Neural cell (in vitro differentiated cells): ENCODE data around the gene CDKN2AIP. TPM values are rescaled to one million over a fixed set of nuclear protein-coding genes. Genes with fewer than 3 reads are reported as not detected.

Source experiments
- H2AFZ ChIP-seq: fragments of 200-600, 300-800 bp; sonication (generic), shearing (Covaris generic); 2 replicates; pipeline ENCODE4 v1.6.0; 2014; ENCODE audit warnings: low read depth, mild to moderate bottlenecking, antibody characterized with exemption, low read length, moderate library complexity
- H3F3A ChIP-seq: fragments of 200-600 bp; shearing (Covaris generic); 2 replicates; pipeline ENCODE4 v1.6.1; 2016; ENCODE audit warnings: mild to moderate bottlenecking, moderate library complexity, mixed read lengths, antibody characterized with exemption, low read length; ENCODE audit not compliant: insufficient read depth, poor library complexity, severe bottlenecking
- H3K27ac ChIP-seq: fragments of 200-600, 300-800 bp; sonication (generic), shearing (Covaris generic); 2 replicates; pipeline ENCODE4 v1.5.1; 2014; ENCODE audit warnings: mild to moderate bottlenecking, low read length, moderate library complexity
- H3K27me3 ChIP-seq: fragments of 300-800, 200-600 bp; sonication (generic), shearing (Covaris generic); 2 replicates; pipeline ENCODE4 v1.6.0; 2014; ENCODE audit warnings: mild to moderate bottlenecking, low read depth, low read length, moderate library complexity; ENCODE audit not compliant: insufficient read depth
- H3K36me3 ChIP-seq: fragments of 300-800, 200-600 bp; sonication (generic), shearing (Covaris generic); 2 replicates; pipeline ENCODE4 v1.5.1; 2014; ENCODE audit warnings: mild to moderate bottlenecking, antibody characterized with exemption, low read length, moderate library complexity; ENCODE audit not compliant: insufficient read depth
- H3K4me2 ChIP-seq: fragments of 300-800, 200-600 bp; sonication (generic), shearing (Covaris generic); 2 replicates; pipeline ENCODE4 v1.6.0; 2014; ENCODE audit warnings: mild to moderate bottlenecking, low read length
- H3K4me3 ChIP-seq: fragments of 300-800, 200-600 bp; sonication (generic), shearing (Covaris generic); 2 replicates; pipeline ENCODE4 v1.5.1; 2014; ENCODE audit warnings: mild to moderate bottlenecking, low read length, moderate library complexity
- H3K79me2 ChIP-seq: fragments of 200-600 bp; shearing (Covaris generic); replicated peaks from 2 replicates; pipeline ENCODE4 v1.6.0; 2014; ENCODE audit warnings: mild to moderate bottlenecking, low read length, moderate library complexity; ENCODE audit not compliant: insufficient read depth
- H3K9ac ChIP-seq: fragments of 300-800, 200-600 bp; sonication (generic), shearing (Covaris generic); 2 replicates; pipeline ENCODE4 v1.6.1; 2016; ENCODE audit warnings: mild to moderate bottlenecking, low read length, mixed read lengths
- H3K9me2 ChIP-seq: fragments of 200-600 bp; shearing (Covaris generic); 2 replicates; pipeline ENCODE4 v1.6.1; 2016; ENCODE audit warnings: mild to moderate bottlenecking, low read length, mixed read lengths; ENCODE audit not compliant: insufficient read depth
- H3K9me3 ChIP-seq: fragments of 200-600, 300-800 bp; sonication (generic), shearing (Covaris generic); 2 replicates; pipeline ENCODE4 v1.6.1; 2016; ENCODE audit warnings: mild to moderate bottlenecking, mixed run types, low read length, moderate library complexity, mixed read lengths
- H4K20me1 ChIP-seq: fragments of 200-600 bp; shearing (Covaris generic); 2 replicates; pipeline ENCODE4 v1.6.1; 2016; ENCODE audit warnings: mild to moderate bottlenecking, mixed run types; ENCODE audit not compliant: insufficient read depth
- CTCF ChIP-seq: fragments of 450-650 bp; IDR thresholded peaks from 2 replicates; pipeline ENCODE4 v1.5.1; 2014; ENCODE audit warnings: antibody characterized with exemption, mild to moderate bottlenecking, moderate library complexity; ENCODE audit not compliant: poor library complexity, severe bottlenecking
- EP300 ChIP-seq: fragments of 450-650 bp; conservative IDR thresholded peaks from 2 replicates; pipeline ENCODE4 v1.6.1; 2014; ENCODE audit warnings: antibody characterized with exemption, mild to moderate bottlenecking, moderate library complexity; ENCODE audit not compliant: poor library complexity, severe bottlenecking
- EZH2 ChIP-seq: fragments of 200-600, 300-800 bp; shearing (Covaris generic), sonication (generic); IDR thresholded peaks from 2 replicates; pipeline ENCODE4 v1.6.1; 2014; ENCODE audit warnings: antibody characterized with exemption, low read length, borderline replicate concordance, mild to moderate bottlenecking; ENCODE audit not compliant: insufficient read depth, poor library complexity, severe bottlenecking
- MXI1 ChIP-seq: fragments of 450-650 bp; conservative IDR thresholded peaks from 2 replicates; pipeline ENCODE4 v1.6.1; 2014; ENCODE audit warnings: antibody characterized with exemption, mild to moderate bottlenecking; ENCODE audit not compliant: poor library complexity, severe bottlenecking
- POLR2AphosphoS5 ChIP-seq: IDR thresholded peaks from 2 replicates; pipeline ENCODE4 v1.6.1; 2012
- RAD21 ChIP-seq: fragments of 450-650 bp; conservative IDR thresholded peaks from 2 replicates; pipeline ENCODE4 v1.6.1; 2014; ENCODE audit warnings: antibody characterized with exemption, mild to moderate bottlenecking, moderate library complexity
- REST ChIP-seq: IDR thresholded peaks from 2 replicates; pipeline ENCODE4 v1.6.1; 2012; ENCODE audit warnings: borderline replicate concordance
- SMC3 ChIP-seq: fragments of 450-650 bp; conservative IDR thresholded peaks from 2 replicates; pipeline ENCODE4 v1.6.1; 2014; ENCODE audit warnings: antibody characterized with exemption, mild to moderate bottlenecking, moderate library complexity; ENCODE audit not compliant: poor library complexity
- TAF1 ChIP-seq: IDR thresholded peaks from 2 replicates; pipeline ENCODE4 v1.6.1; 2012; ENCODE audit warnings: low read depth
- polyA plus RNA-seq: library from polyadenylated mRNA; depleted of rRNA; stranded (reverse); fragments of >200 nt; gene quantifications from 2 replicates; pipeline ENCODE4 v1.2.3, GENCODE V29; 2014

The CDKN2AIP gene
- polyA plus RNA-seq, 1 donor from 2014 or later, result 58.9 TPM

DNA sequence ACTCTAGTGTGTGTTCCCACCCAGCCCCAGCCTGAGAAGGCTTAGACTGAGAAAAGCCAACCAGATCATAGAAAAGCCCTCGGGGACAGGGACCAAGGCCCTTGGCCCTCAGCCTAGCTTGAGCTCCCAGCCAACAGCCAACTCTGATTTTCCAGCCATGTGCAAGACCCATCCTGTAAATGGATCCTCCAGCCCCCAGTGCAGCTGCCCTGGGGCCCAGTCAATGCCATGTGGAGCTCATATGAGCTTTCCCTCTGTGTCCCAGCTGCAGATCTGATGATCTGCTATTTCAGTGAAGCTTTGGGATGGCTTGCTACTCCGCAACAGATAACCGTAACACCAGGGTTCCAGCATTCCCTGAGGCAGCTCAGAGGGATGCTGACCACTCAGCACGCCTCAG lies 40.5 kb upstream of the CDKN2AIP start:
- TF ChIP-seq POLR2AphosphoS5, result no peak
- TF ChIP-seq MXI1, result no peak
- TF ChIP-seq EP300, result no peak
- TF ChIP-seq CTCF, result no peak
- no peak for TF ChIP-seq REST
- TF ChIP-seq SMC3, result no peak
- Histone ChIP-seq H3K79me2 (peaks cover 9% of the 10 kb centered on the region), H3K9me2 (no peaks in the 10 kb centered on the region), H3K9me3 (no peaks in the 10 kb centered on the region), H3K27me3 (peaks cover 4% of the 10 kb centered on the region), H2AFZ (no peak overlapping the region), H3K36me3 (no peaks in the 10 kb centered on the region), H3K4me3 (no peak overlapping the region), H3K9ac (no peak overlapping the region), H4K20me1 (no peaks in the 10 kb centered on the region), H3K27ac (no peak overlapping the region), H3F3A (no peaks in the 10 kb centered on the region), H3K4me2 (no peak overlapping the region)

- Histone ChIP-seq H3K4me2 (no peak overlapping the region), H3K27ac (no peak overlapping the region), H3K36me3 (no peaks in the 10 kb centered on the region), H2AFZ (no peak overlapping the region), H3K4me3 (no peak overlapping the region), H3K79me2 (peaks cover 9% of the 10 kb centered on the region), H3K27me3 (no peaks in the 10 kb centered on the region), H3K9me3 (no peaks in the 10 kb centered on the region), H4K20me1 (no peaks in the 10 kb centered on the region), H3F3A (no peaks in the 10 kb centered on the region), H3K9ac (no peak overlapping the region), H3K9me2 (no peaks in the 10 kb centered on the region)
- no peak for TF ChIP-seq REST
- no peak for TF ChIP-seq RAD21
- no peak for TF ChIP-seq EZH2
- TF ChIP-seq POLR2AphosphoS5, result no peak
- TF ChIP-seq TAF1, result no peak
- TF ChIP-seq CTCF, result no peak
- no peak for TF ChIP-seq EP300
- no peak for TF ChIP-seq SMC3
Observed at GRCh38 chr4:183405303-183405702, 39.1 kb upstream of the CDKN2AIP start.
